Tibial nerve (tissue), 3 donors: ENCODE measurements around the gene TBL1X.

Experiments used
- POLR2A ChIP-seq, 2 donors: fragments of 450-650 bp; IDR thresholded peaks; one replicate each; pipeline ENCODE4 v1.6.1; 2017; ENCODE audit warnings: antibody characterized with exemption in 2 of 2, mild to moderate bottlenecking in 2 of 2, moderate library complexity in 2 of 2
- TF ChIP-seq, protein P1 (sequence below), 5 experiments: fragments of 200-600 bp in 3 of 5; fragments of 450-650 bp in 2 of 5; sonication (generic) in 3 of 5; IDR thresholded peaks; one replicate each; pipeline ENCODE4 v1.5.1; 2016 to 2019; ENCODE audit warnings: antibody characterized with exemption in 5 of 5, mild to moderate bottlenecking in 3 of 5, moderate library complexity in 2 of 5

DNA sequence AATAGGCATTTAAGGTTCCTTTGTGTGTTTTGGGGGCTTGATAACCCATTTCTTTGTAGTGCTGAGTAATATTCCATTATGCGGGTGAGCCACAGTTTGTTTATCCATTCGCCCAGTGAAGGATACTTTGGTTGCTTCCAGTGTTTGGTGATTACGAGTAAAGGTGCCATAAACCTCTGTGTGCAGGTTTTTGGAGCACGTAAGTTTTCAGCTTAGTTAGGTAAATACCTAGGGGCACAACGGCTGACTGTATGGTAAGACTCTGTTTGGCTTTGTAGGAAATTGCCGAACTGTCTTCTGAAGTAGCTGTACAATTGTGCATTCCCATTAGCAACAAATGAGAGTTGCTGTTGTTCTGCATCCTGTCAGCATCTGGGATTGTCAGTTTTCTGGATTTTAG lies 3.8 kb upstream of the TBL1X start:
- TF ChIP-seq, protein P1, sequence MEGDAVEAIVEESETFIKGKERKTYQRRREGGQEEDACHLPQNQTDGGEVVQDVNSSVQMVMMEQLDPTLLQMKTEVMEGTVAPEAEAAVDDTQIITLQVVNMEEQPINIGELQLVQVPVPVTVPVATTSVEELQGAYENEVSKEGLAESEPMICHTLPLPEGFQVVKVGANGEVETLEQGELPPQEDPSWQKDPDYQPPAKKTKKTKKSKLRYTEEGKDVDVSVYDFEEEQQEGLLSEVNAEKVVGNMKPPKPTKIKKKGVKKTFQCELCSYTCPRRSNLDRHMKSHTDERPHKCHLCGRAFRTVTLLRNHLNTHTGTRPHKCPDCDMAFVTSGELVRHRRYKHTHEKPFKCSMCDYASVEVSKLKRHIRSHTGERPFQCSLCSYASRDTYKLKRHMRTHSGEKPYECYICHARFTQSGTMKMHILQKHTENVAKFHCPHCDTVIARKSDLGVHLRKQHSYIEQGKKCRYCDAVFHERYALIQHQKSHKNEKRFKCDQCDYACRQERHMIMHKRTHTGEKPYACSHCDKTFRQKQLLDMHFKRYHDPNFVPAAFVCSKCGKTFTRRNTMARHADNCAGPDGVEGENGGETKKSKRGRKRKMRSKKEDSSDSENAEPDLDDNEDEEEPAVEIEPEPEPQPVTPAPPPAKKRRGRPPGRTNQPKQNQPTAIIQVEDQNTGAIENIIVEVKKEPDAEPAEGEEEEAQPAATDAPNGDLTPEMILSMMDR (IDR thresholded peaks at IDR 0.05) = no peak
- TF ChIP-seq POLR2A (IDR thresholded peaks at IDR 0.05) = no peak
